ENCODE results near the gene C4orf54.

Gene C4orf54

DNA sequence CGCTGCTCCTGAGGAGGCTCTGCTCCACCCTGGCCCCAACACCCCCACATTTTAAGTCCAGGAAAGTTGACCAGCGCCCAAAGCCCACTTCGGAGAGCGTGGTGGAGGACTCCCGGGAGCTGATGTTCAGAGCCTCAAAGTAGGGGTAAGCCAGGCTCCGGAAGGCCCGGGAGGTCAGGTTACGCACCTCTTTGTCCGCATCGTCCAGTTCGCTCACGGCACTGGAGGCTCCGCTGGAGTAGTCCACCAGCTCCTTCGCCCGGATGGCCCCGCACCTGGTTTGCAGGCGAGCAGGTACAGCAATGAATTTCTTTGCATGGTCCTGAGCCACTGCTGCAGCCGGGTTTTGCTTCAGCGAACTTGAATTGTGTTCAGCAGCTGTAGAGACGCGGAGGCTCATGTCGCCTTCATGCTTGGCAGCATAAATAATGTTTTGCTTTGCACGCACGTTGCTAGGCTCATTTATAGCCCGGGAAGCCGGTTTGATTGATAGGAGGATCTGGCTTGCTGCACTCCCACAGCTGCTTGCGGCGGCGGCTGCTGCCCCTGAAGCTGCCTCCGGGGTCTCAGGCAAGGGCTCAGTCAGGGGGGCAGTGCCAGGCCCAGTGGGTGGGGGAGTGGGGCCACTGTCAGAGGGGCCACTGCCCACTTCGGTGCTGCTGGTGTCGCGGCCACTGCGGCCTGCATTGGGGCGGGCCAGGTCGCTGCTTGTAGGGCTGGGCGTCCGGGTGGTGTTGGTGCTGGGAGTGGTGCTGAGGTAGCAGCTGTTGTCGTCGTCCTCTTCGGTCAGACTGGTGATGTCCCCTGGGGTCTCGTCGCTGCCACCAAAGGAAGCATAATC lies 4.8 kb downstream of the C4orf54 start:
- no peak for DNase-seq (ENCODE audit: low read depth in 2 of 2)

GRCh38 chr4:99651811-99652485 lies 5.7 kb downstream of the C4orf54 start:
- DNase-seq (ENCODE audit: low read depth in 2 of 2) = no peak

DNA sequence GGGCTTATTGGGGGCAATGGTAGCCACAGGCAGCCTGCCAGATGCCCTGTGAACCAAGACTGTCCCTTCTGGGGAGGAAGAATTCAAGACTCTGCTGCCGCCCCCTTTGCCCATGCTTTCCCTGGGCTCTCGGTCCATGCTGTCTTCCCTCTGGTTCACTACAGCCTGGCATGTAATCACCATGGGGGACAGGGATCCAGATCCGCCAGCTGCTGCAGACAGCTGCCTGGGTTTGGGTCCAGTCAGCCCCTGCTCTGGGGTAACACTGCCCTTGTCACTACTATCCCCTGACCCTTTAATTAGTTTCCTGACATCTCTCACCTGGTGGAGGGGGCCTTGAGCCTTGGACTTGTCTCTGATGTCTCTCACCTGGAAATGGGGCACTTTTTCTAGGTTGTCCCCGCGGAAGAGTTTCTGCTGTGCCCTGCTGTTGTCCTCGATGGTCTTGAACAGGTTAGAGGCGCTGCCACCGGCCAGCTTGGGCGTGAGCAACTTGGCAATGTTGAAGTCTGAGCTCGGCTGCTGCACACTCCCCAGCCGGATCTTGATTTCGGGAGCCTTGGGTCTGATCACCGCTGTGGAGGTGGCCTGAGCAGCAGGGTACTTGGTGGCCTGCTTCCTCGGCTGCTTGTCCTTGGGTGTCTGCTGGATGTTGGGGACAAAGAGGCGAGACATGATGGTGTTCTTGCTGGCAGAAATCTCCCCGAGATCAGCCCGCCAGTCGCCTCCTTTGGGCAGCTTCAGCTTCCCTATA lies 6.4 kb downstream of the C4orf54 start:
- DNase-seq (ENCODE audit: low read depth in 2 of 2) = no peak

- no peak for DNase-seq (ENCODE audit: low read depth in 2 of 2)
Observed at GRCh38 chr4:99649778-99650177, 7.8 kb downstream of the C4orf54 start.

- no peak for DNase-seq (ENCODE audit: low read depth in 2 of 2)
Observed at GRCh38 chr4:99649208-99649607, 8.4 kb downstream of the C4orf54 start.

- DNase-seq (ENCODE audit: low read depth in 2 of 2) = no peak
Observed at GRCh38 chr4:99648321-99648720, 9.3 kb downstream of the C4orf54 start.

- no peak for DNase-seq (ENCODE audit: low read depth in 2 of 2)
Observed at GRCh38 chr4:99647071-99647470, 10.6 kb downstream of the C4orf54 start.

GRCh38 chr4:99645638-99646037 lies 12.0 kb downstream of the C4orf54 start:
- no peak for DNase-seq (ENCODE audit: low read depth in 2 of 2)

GRCh38 chr4:99645036-99645435 lies 12.6 kb downstream of the C4orf54 start:
- DNase-seq (ENCODE audit: low read depth in 2 of 2) = no peak

DNA sequence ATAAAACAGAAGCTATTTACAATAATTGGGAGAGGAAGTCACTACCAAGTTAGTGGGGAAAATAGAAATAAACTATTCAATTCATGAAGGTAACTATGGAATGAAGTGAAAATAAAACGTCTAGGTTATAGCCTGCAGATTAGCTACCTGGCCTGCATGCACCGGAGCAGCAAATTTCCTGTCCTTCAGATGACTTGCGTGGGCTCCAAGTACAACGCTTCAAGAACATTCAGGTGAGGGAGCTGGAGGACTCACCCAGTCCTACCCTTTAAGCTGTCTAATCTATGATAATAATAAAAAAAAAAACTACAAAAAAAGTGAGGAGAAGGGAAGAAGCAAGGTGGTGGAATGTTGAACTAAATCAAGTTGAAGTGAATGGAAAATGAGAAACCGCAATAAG lies 13.2 kb downstream of the C4orf54 start:
- no peak for DNase-seq (ENCODE audit: low read depth in 2 of 2)

DNA sequence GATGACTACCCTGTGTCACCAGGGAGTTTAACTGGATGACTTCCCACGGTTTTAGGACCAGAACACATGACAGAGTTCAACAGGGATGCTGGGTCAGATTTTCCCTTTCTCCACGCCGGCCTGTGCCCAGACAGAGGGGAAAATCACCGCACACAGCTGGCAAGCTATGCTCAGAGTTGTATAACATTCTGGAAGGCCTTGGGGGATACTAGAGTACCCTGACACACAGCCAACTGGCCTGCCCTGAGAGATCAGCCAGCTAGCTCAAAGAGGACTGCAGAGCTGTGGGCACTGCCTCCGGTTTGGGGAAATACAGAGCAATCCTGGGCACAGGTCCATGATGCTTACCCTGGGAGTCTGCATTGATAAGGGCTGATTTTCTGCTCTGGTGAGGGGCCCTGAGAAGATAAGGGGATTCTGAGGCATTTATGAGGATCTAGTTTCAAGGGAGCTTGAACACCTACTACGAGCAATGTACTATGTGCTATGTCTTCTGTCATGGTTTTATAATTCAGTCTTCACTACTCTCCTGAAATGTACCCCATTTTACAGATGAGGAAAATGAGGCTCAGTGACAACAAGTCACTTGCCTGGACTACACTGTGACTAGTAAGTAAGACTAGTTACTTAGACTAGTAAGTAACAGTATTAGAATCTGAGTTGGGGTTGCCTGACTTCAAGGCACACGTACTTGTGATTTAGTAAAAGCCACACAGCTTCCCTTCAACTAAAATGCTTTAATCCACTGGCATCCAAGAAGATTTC lies 14.7 kb downstream of the C4orf54 start:
- DNase-seq (ENCODE audit: low read depth in 2 of 2) = no peak

- DNase-seq (ENCODE audit: low read depth in 2 of 2) = no peak
Observed at GRCh38 chr4:99640676-99641075, 17.0 kb downstream of the C4orf54 start.

DNA sequence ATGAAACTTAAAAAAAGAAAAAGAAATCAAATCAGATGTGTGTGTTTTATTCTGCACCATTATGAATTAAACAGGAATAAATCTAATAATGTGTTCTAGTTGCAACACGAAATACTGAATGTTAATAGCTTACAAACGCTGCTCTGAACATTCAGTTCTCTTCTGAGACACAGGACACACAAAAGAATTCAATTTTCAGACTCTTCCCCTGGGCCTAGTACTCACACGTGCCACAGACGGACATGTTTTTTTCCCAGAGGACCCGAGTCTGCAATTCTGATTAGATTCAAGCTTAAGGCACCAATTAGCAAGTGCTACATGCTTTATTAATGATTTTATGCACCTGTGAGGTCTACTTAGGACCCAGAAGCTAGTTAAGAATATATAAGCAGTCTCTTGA lies 20.5 kb downstream of the C4orf54 start:
- DNase-seq (ENCODE audit: low read depth in 2 of 2) = no peak

DNA sequence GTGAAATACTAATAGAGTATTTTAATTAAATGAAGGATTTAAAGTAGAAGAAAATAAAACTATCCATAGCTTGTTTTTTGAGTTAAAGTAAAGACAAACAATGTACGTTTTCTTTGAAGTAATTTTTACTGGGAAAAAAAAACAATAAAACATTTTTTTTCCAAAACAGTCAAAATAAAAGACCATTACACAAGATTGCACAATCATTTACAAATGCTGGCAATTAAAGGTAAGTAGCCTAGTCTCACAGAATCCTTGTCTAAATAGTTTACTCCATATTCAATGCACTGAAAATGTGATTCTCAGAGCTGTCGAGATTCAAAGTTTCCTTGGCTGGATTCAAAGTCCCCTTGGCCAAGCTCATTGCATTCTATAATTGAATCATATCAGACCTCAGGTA lies 21.2 kb downstream of the C4orf54 start:
- no peak for DNase-seq (ENCODE audit: low read depth in 2 of 2)

- no peak for DNase-seq (ENCODE audit: low read depth in 2 of 2)
Observed at GRCh38 chr4:99635601-99636000, 22.0 kb downstream of the C4orf54 start.

GRCh38 chr4:99634742-99635360 lies 22.8 kb downstream of the C4orf54 start:
- no peak for DNase-seq (ENCODE audit: low read depth in 2 of 2)

DNA sequence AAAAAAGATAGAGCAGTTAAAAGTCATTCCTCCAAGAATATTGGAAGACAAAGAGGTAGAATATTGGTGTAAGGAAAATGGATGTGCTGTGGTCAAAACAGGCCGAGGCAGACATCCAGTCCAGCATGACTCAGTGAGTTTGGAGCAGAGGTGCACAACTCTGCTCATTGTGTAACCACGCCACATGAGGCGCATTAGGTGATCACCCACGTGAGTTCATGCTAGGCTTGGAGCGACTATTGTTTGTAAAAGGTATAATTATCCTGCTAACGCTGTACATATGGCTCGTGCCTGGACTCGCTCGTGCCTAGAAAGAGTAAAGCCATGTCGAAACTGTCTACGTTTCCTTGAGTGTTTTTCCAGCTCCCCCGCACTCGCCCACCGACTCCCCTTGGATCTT lies 23.9 kb downstream of the C4orf54 start:
- DNase-seq (ENCODE audit: low read depth in 2 of 2) = no peak

GRCh38 chr4:99630857-99631360 lies 26.7 kb downstream of the C4orf54 start:
- DNase-seq (ENCODE audit: low read depth in 2 of 2) = no peak

DNA sequence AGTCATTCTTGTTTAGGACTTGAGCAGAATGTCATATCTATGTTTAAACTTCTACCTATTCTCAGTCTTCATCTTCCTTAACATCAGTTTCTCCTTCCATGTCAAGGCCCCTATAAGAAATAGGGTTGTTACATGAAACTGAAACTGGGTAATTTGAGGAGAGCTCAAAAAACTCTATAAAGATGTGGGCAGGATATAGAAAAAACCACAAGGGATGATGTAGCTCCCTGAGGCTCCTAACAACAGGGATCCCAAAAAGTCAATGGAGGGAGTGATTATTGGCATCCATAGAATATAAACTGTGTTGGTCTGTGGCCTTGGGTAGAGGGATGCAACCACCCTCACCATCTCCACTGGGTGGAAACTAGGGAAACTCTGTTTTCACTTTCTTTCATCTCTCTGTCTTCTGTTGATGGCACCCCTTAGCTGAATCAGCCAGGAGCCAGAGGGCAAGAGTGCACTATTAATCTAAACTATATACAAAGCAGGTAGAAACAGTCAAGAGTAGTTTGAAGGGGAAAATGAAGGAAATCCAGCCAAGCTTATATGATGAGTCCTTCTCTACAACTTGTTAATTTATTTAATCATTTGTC lies 27.6 kb downstream of the C4orf54 start:
- no peak for DNase-seq (ENCODE audit: low read depth in 2 of 2)

GRCh38 chr4:99628040-99628439 lies 29.6 kb downstream of the C4orf54 start:
- DNase-seq (ENCODE audit: low read depth in 2 of 2) = no peak

GRCh38 chr4:99625369-99625768 lies 32.3 kb downstream of the C4orf54 start:
- DNase-seq (ENCODE audit: low read depth in 2 of 2) = no peak

Data from stimulated activated CD8-positive, alpha-beta memory T cell treated with anti-CD3 and anti-CD28 coated beads, Interleukin-2, amount 100 ng/mL, for 1 hour (primary cell).